Kidney (tissue), 14 donors: ENCODE measurements around the gene UBTD1. TPM values are rescaled to one million over a fixed set of nuclear protein-coding genes. Genes with fewer than 3 reads are reported as not detected.

Experiments used
- DNase-seq, 5 donors: peaks; one replicate each; pipeline ENCODE4 v3.0.0-alpha.2; 2013 to 2020
- FAIRE-seq: peaks from 2 replicates; lab custom pipeline; 2012; peaks lifted over from hg19 to GRCh38; lab: Jason Lieb, UNC
- H3K27ac ChIP-seq, 2 donors: one replicate each; pipeline ENCODE4 v1.7.0; 2013; ENCODE audit warnings: low read depth in 2 of 2, low read length in 2 of 2, inconsistent platforms in 1 of 2
- H3K27me3 ChIP-seq: one replicate; pipeline ENCODE4 v1.7.1; 2013; ENCODE audit warnings: low read length, inconsistent platforms; ENCODE audit not compliant: control insufficient read depth, insufficient read depth
- H3K36me3 ChIP-seq, 3 donors: one replicate each; pipeline versions ENCODE4 v1.7.0 to v1.7.1; 2013; ENCODE audit warnings: low read length in 3 of 3, control low read depth in 1 of 3, inconsistent platforms in 1 of 3; ENCODE audit not compliant: insufficient read depth in 3 of 3, control insufficient read depth in 2 of 3
- H3K4me1 ChIP-seq, 3 donors: one replicate each; pipeline versions ENCODE4 v1.7.0 to v1.7.1; 2013; ENCODE audit warnings: low read length in 3 of 3, inconsistent platforms in 1 of 3, low read depth in 1 of 3; ENCODE audit not compliant: control insufficient read depth in 2 of 3, insufficient read depth in 2 of 3
- H3K4me3 ChIP-seq, 3 donors: one replicate each; pipeline versions ENCODE4 v1.7.0 to v1.8.1; 2013; ENCODE audit warnings: low read length in 3 of 3, control low read depth in 1 of 3, inconsistent platforms in 1 of 3
- H3K9ac ChIP-seq, 3 donors: one replicate each; pipeline versions ENCODE4 v1.7.0 to v1.7.1; 2013; ENCODE audit warnings: low read length in 3 of 3, control low read depth in 1 of 3, inconsistent platforms in 1 of 3
- H3K9me3 ChIP-seq, 3 donors: one replicate each; pipeline versions ENCODE4 v1.7.0 to v1.7.1; 2013; ENCODE audit warnings: low read length in 3 of 3, control low read depth in 1 of 3, inconsistent platforms in 1 of 3; ENCODE audit not compliant: control insufficient read depth in 2 of 3, insufficient read depth in 1 of 3
- CTCF ChIP-seq: IDR thresholded peaks from 3 replicates; pipeline ENCODE4 v1.5.1; 2012; ENCODE audit warnings: mild to moderate bottlenecking, moderate library complexity, borderline replicate concordance; ENCODE audit not compliant: insufficient read depth; ENCODE audit errors: extremely low read depth
- intact Hi-C: fragments of 100-400 bp; cut with DNase I; formaldehyde crosslinking; loops from one replicate; pipeline ENCODE4 v1.11.1; 2022
- polyA plus RNA-seq: library from polyadenylated mRNA; stranded (reverse); fragments of 350-450 nt; fragmentation: Illumina TruSeq; extraction: RNeasy Lipid Tissue Mini Kit (QIAGEN cat#74804); gene quantifications from one replicate; pipeline ENCODE4 v1.2.3, GENCODE V29; 2014; ENCODE audit warnings: low read depth, low replicate concordance; ENCODE audit not compliant: insufficient read depth
- total RNA-seq: library from RNA; stranded (reverse); fragmentation: NEBNext Ultra II Directional; extraction: Animal tissue kit (Norgen Biotek cat#: 25700); gene quantifications from one replicate; pipeline ENCODE4 v1.2.1, GENCODE V29; 2021
- donor health status: control.
- donor health status: control.
- donor health status: control.
- donor health status: control.
- donor health status: control.
- donor health status: DM: yes; HTN: yes; CAD: no.
- donor health status: Normal renal cell carcinoma (clear cell type).

UBTD1 gene
- total and polyA plus RNA-seq, 2 donors from 2014 or later, result 17.4 to 26.1 TPM

- intact Hi-C loops, result no loop called here
- no peaks in the 10 kb centered on the region for H3K27me3 ChIP-seq
- no peaks in the 10 kb centered on the region for H3K4me1 ChIP-seq
- FAIRE-seq, result no peak
- no peak for DNase-seq
- no peak overlapping the region for H3K9ac ChIP-seq
- TF ChIP-seq CTCF, result no peak
- H3K4me3 ChIP-seq, result no peak overlapping the region
- H3K9me3 ChIP-seq, result no peaks in the 10 kb centered on the region
- H3K27ac ChIP-seq, result no peak overlapping the region
- H3K36me3 ChIP-seq, result peaks cover 5 to 33% (median 19%) of the 10 kb centered on the region in 3 donors
Measured at GRCh38 chr10:97482381-97482780, 16.3 kb upstream of the UBTD1 start.

GRCh38 chr10:97483506-97483905, 15.2 kb upstream of the UBTD1 start:
- TF ChIP-seq CTCF, result no peak
- peaks cover 5 to 22% (median 11%) of the 10 kb centered on the region in 3 donors for H3K36me3 ChIP-seq
- no peak for FAIRE-seq
- H3K4me1 ChIP-seq, result no peaks in the 10 kb centered on the region
- no peaks in the 10 kb centered on the region for H3K9me3 ChIP-seq
- intact Hi-C loops, result no loop called here
- H3K9ac ChIP-seq, result no peak overlapping the region
- DNase-seq, result no peak
- no peak overlapping the region for H3K27ac ChIP-seq
- no peak overlapping the region for H3K4me3 ChIP-seq
- no peaks in the 10 kb centered on the region for H3K27me3 ChIP-seq

GRCh38 chr10:97483921-97484320, 14.8 kb upstream of the UBTD1 start:
- peaks cover 5 to 22% (median 11%) of the 10 kb centered on the region in 3 donors for H3K36me3 ChIP-seq
- DNase-seq, result no peak
- no peak for FAIRE-seq
- H3K4me3 ChIP-seq, result no peak overlapping the region
- TF ChIP-seq CTCF, result no peak
- H3K27ac ChIP-seq, result no peak overlapping the region
- H3K9me3 ChIP-seq, result no peaks in the 10 kb centered on the region
- no peaks in the 10 kb centered on the region for H3K27me3 ChIP-seq
- H3K9ac ChIP-seq, result no peak overlapping the region
- intact Hi-C loops, result no loop called here
- H3K4me1 ChIP-seq, result no peaks in the 10 kb centered on the region
